Chondrocyte (in vitro differentiated cells): ENCODE measurements around the gene TMEM263. TPM values are rescaled to one million over a fixed set of nuclear protein-coding genes. Genes with fewer than 3 reads are reported as not detected.

Source experiments
- DNase-seq: peaks from one replicate; pipeline ENCODE4 v3.0.0; 2021; ENCODE audit warnings: mixed read lengths, low spot score
- H3K27ac Mint-ChIP-seq: one replicate; pipeline ENCODE4 v1.8.0; 2021; ENCODE audit warnings: mild to moderate bottlenecking, moderate library complexity, mixed read lengths; ENCODE audit not compliant: unreplicated experiment
- H3K27me3 Mint-ChIP-seq: 2 replicates; pipeline ENCODE4 v1.8.0; 2021; ENCODE audit warnings: low read depth, mixed read lengths
- H3K36me3 Mint-ChIP-seq: 2 replicates; pipeline ENCODE4 v1.8.0; 2021; ENCODE audit warnings: low read depth, mixed read lengths
- H3K4me1 Mint-ChIP-seq: 2 replicates; pipeline ENCODE4 v1.8.0; 2021; ENCODE audit warnings: low read depth, mild to moderate bottlenecking, mixed read lengths
- H3K4me3 Mint-ChIP-seq: one replicate; pipeline ENCODE4 v1.8.0; 2021; ENCODE audit warnings: mild to moderate bottlenecking, moderate library complexity, mixed read lengths; ENCODE audit not compliant: unreplicated experiment
- H3K9me3 Mint-ChIP-seq: 2 replicates; pipeline ENCODE4 v1.8.0; 2021; ENCODE audit warnings: low read depth, mixed read lengths
- CTCF ChIP-seq: fragments of 200-600 bp; sonication (generic); IDR thresholded peaks from 2 replicates; pipeline ENCODE4 v1.5.0; 2021; ENCODE audit warnings: antibody characterized with exemption, mild to moderate bottlenecking, moderate library complexity
- total RNA-seq: library from RNA; stranded (reverse); gene quantifications from 3 replicates; pipeline ENCODE4 v1.2.1, GENCODE V29; 2021

The TMEM263 gene
- total RNA-seq, 1 donor from 2014 or later, result 135 TPM

GRCh38 chr12:106973545-106973944 is 17.8 kb downstream of the TMEM263 start:
- Mint-ChIP-seq H3K27ac (no peak overlapping the region), H3K9me3 (no peaks in the 10 kb centered on the region), H3K4me3 (no peak overlapping the region), H3K36me3 (peaks cover 26% of the 10 kb centered on the region), H3K27me3 (no peaks in the 10 kb centered on the region), H3K4me1 (peaks cover 76% of the 10 kb centered on the region)
- no peak for DNase-seq
- TF ChIP-seq CTCF, result no peak

DNA sequence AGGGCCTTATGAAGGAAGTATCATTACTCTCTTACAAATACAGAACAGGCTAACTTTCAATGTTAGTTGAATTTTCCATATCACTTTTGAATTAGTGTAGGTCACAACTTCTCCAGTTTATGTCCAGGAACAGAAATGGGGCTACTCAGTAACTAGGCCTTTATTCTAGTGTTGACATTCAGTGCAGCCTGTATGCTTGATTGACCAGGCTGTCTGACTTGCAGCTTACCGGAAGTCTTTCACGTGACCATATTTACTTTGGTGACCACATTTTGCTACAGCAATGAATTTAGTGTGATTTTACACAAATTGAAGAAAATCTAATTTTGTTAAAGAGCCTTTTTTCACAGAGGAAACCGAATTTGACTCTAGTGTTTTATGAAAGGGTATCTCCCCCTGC is 18.8 kb downstream of the TMEM263 start:
- Mint-ChIP-seq H3K27ac (peak overlapping the region; percentile 8), H3K27me3 (no peaks in the 10 kb centered on the region), H3K9me3 (no peaks in the 10 kb centered on the region), H3K36me3 (peaks cover 27% of the 10 kb centered on the region), H3K4me1 (peaks cover 79% of the 10 kb centered on the region), H3K4me3 (no peak overlapping the region)
- no peak for DNase-seq
- TF ChIP-seq CTCF, result no peak

- no peak for TF ChIP-seq CTCF
- Mint-ChIP-seq H3K36me3 (peaks cover 24% of the 10 kb centered on the region), H3K9me3 (no peaks in the 10 kb centered on the region), H3K27ac (peak overlapping the region; percentile 17), H3K4me3 (no peak overlapping the region), H3K27me3 (no peaks in the 10 kb centered on the region), H3K4me1 (peaks cover 81% of the 10 kb centered on the region)
- no peak for DNase-seq
These were observed 19.4 kb downstream of the TMEM263 start for GRCh38 chr12:106975098-106975497.

DNA sequence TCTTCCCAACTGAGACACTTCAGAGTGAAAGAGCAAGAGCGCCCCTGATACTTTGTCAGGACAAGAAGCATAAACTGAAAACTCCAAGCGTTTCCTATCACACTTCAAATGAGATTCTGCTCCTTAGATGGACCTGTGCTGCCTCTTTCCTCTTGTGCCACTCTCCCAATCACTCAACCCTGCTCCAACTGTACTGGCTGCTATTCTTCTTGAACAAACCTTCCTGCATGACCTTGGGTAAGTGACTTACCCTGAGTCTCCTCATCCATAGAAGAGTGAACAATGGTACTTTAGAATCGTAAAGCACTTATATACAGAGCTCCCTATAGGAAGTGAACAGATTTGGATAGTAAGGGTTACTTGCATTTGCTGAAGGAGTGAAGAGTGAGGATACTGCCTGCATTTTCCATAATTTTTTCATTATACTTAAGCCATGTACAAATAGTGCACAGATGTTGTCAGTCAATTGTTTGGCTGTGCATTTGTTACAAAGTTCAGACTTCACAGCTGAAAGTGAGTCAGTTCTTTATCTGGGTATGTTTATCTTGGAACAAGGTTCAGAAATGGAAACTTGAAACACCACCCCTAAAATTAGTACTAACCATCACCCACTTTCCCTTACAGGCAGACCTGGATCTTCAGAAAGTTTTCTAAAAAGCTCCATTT is 20.4 kb downstream of the TMEM263 start:
- Mint-ChIP-seq H3K27ac (peak overlapping the region; percentile 46), H3K9me3 (no peaks in the 10 kb centered on the region), H3K27me3 (no peaks in the 10 kb centered on the region), H3K4me1 (peaks cover 85% of the 10 kb centered on the region), H3K4me3 (no peak overlapping the region), H3K36me3 (peaks cover 20% of the 10 kb centered on the region)
- DNase-seq, result no peak
- no peak for TF ChIP-seq CTCF

DNA sequence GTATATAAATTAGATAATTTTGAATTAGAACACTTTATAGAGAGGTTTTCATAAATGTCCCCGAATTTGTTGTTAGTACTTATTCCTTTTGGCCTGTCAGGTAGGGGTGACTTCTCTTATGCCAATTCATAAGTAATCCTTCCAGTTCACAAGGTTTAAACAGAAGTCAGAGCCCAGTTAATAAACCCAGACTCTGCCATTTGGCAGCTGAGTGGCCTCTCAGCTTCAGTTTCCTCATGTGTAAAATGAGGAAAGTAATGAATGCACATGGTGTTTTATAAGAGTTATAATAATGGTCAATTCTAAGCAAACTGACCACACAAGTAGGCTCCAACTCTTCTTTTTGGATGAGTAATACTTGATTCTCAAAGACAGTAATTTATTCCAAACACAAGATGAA is 21.0 kb downstream of the TMEM263 start:
- H3K27me3 Mint-ChIP-seq, result no peaks in the 10 kb centered on the region
- DNase-seq, result no peak
- no peaks in the 10 kb centered on the region for H3K9me3 Mint-ChIP-seq
- H3K4me1 Mint-ChIP-seq, result peaks cover 86% of the 10 kb centered on the region
- H3K36me3 Mint-ChIP-seq, result peaks cover 17% of the 10 kb centered on the region
- peak overlapping the region; percentile 70 for H3K27ac Mint-ChIP-seq
- TF ChIP-seq CTCF, result no peak
- H3K4me3 Mint-ChIP-seq, result no peak overlapping the region
